Brain microvascular endothelial cell (primary cell): Measurements from ENCODE around the gene CAMK2D.

Experiments
- DNase-seq: peaks from one replicate; pipeline ENCODE4 v3.0.0-alpha.2; 2020
- H3K27ac ChIP-seq: fragments of 250-450 bp; sonication (Bioruptor Pico); 2 replicates; pipeline ENCODE4 v1.5.1; 2020; ENCODE audit warnings: mild to moderate bottlenecking, moderate library complexity
- H3K27me3 ChIP-seq: fragments of 250-450 bp; sonication (Bioruptor Pico); replicated peaks from 2 replicates; pipeline ENCODE4 v1.5.1; 2020; ENCODE audit warnings: mild to moderate bottlenecking
- H3K36me3 ChIP-seq: fragments of 250-450 bp; sonication (Bioruptor Pico); replicated peaks from 2 replicates; pipeline ENCODE4 v1.5.1; 2020; ENCODE audit warnings: mild to moderate bottlenecking
- H3K4me3 ChIP-seq: 2 replicates; pipeline ENCODE4 v1.5.1; 2011; ENCODE audit warnings: low read depth, mild to moderate bottlenecking, control low read depth, low read length, moderate library complexity
- in situ Hi-C: cut with HindIII; loops from 2 replicates; pipeline ENCODE4 v1.10.0; 2017; ENCODE audit warnings: low sequenced_read_pairs, low pct_ligation_motif_present
- TF ChIP-seq, protein P1 (sequence below): IDR thresholded peaks from 2 replicates; pipeline ENCODE4 v1.5.1; 2011; ENCODE audit warnings: low read depth, mild to moderate bottlenecking, moderate library complexity, low read length, control low read depth, inconsistent platforms; ENCODE audit errors: missing control alignments

CAMK2D gene

DNA sequence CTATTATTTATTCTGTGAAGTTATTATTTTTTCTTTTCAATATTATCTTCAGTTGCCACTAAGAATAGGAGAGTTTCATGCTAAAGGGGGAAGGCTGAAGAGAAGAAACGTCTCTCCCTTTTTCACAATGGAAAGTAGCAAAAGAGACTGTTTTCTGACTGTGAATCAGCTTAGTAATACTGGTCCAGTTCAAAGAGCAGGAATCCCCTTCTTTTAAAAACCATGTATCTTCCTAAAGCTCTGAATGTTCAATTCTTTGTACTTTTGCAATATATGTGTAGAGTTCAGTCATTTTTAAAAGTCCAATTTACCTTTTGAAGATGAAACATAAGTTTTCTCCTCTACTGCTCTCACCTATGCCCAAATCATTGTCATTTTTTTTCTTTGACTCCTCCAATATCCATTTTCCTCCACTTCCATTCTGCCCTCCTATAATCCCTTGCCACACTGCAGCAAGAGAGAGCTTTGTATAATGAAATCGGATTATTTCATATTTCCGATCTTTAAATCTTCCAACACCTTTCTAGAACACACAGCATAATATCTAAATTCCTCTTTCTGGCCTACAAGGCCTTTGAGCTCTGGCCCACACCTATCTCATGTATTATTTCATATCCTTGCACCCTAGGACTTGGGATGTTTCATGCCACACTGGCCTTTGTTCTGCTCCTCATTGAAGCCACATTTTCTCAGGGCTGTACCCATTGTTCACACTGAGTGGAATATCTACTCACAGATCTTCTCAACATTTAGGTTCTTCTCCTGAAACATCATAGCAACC lies 195.3 kb downstream of the CAMK2D start:
- no peak for DNase-seq
- H3K27ac ChIP-seq, result no peak overlapping the region
- H3K27me3 ChIP-seq, result peaks cover 2% of the 10 kb centered on the region
- H3K4me3 ChIP-seq, result no peak overlapping the region
- in situ Hi-C loops, result no loop called here
- TF ChIP-seq, protein P1, sequence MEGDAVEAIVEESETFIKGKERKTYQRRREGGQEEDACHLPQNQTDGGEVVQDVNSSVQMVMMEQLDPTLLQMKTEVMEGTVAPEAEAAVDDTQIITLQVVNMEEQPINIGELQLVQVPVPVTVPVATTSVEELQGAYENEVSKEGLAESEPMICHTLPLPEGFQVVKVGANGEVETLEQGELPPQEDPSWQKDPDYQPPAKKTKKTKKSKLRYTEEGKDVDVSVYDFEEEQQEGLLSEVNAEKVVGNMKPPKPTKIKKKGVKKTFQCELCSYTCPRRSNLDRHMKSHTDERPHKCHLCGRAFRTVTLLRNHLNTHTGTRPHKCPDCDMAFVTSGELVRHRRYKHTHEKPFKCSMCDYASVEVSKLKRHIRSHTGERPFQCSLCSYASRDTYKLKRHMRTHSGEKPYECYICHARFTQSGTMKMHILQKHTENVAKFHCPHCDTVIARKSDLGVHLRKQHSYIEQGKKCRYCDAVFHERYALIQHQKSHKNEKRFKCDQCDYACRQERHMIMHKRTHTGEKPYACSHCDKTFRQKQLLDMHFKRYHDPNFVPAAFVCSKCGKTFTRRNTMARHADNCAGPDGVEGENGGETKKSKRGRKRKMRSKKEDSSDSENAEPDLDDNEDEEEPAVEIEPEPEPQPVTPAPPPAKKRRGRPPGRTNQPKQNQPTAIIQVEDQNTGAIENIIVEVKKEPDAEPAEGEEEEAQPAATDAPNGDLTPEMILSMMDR, result no peak
- H3K36me3 ChIP-seq, result no peaks in the 10 kb centered on the region

DNA sequence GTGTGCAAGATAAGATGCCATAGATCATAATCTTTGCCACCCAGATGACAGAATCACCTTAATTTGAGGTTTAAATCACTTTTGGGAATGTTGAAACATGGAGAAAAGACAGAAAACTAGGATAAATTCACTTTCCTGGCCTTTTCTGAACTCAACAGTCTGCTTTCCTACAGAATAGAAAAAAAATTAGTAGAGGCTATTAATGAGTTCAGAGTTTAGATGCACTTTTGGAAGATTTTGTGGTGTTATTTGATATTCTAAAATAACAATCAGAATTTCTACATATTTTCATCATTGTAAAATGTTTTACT lies 195.9 kb downstream of the CAMK2D start:
- DNase-seq, result no peak
- Histone ChIP-seq H3K4me3 (no peak overlapping the region), H3K27me3 (peaks cover 2% of the 10 kb centered on the region), H3K27ac (no peak overlapping the region), H3K36me3 (no peaks in the 10 kb centered on the region)
- TF ChIP-seq, protein P1, result no peak
- in situ Hi-C loops, result no loop called here

DNA sequence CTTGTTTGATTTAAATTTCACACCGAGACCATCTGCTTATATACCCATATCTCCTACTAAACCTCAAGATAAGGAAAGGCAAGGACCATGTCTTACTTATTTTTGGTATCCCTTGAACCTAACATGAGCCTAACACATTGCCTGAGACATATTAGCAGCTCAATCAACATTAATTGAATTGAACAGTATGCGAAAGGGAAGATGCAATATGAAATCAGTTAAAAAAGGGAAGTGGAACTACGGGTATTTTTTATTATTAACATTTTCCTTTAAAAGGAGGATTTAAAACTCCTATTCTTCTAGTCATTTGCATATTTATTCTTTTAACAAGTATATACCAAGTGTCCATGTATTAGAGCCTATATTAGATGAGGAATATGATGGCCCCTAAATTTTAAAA lies 197.0 kb downstream of the CAMK2D start:
- Histone ChIP-seq H3K4me3 (no peak overlapping the region), H3K36me3 (no peaks in the 10 kb centered on the region), H3K27me3 (peaks cover 2% of the 10 kb centered on the region), H3K27ac (no peak overlapping the region)
- in situ Hi-C loops, result no loop called here
- TF ChIP-seq, protein P1, result no peak
- no peak for DNase-seq

DNA sequence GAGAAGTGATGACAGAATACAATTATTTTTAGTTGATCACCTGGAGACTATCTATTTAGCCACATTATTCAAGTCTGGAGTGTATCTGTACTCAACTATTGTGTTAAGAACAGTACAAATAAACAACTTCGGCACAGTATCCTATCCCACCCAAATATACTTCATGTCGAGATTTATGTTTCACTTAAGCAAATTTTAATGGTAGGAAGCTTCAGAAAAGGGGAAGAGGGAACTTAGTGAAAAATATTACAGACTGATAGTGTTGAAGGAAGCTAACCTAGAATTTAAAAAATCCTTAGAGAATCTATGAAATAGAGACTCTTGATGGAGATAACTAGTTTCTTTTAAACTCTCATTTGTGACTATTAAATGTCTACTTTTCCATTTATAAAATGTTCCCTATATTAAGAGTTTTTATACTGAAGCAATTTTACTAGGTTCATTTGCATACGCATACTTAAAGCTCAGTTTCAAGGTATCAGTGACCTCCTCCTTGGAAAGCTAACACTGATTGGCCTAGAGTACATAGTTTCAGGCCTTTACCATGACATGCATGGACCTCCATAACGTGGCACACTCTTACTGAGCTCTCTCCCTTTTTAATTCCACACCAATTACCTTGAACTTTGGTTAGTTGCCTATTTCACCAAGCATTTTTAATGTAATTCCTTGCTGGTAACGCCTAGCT lies 197.7 kb downstream of the CAMK2D start:
- in situ Hi-C loops, result no loop called here
- Histone ChIP-seq H3K27me3 (peaks cover 2% of the 10 kb centered on the region), H3K4me3 (no peak overlapping the region), H3K27ac (no peak overlapping the region), H3K36me3 (no peaks in the 10 kb centered on the region)
- no peak for DNase-seq
- TF ChIP-seq, protein P1, result no peak

DNA sequence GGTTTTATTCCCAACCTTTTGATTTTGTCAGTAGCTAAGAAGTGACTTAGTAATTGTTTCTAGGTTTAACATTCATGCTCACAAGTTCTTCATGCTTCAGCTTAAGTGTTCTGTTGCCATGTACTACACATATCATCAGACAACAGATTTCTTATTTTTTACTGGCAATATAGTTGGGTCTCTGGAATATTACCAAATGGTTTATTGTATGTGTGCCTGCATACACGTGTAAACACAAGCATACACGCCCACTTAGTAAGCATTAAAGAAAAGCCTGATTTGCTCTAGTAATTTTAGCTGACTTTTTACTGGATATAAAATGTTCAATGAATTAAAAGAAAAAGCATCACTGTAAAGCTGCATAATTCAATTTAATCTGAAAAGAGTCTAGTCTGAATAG lies 199.8 kb downstream of the CAMK2D start:
- Histone ChIP-seq H3K4me3 (no peak overlapping the region), H3K27ac (no peak overlapping the region), H3K36me3 (no peaks in the 10 kb centered on the region), H3K27me3 (peaks cover 2% of the 10 kb centered on the region)
- TF ChIP-seq, protein P1, result no peak
- in situ Hi-C loops, result no loop called here
- DNase-seq, result no peak
